GF-D8 (cell line): ENCODE measurements around the gene TAC4.
A peak's percentile ranks its signal among the peaks of the same experiment; 100 is the strongest.
"Not testable (repeated sequence)": the region's sequence is repeated elsewhere in the genome, so short reads cannot be mapped to it uniquely, and the experiment has no call there.

Experiments used
- DNase-seq: peaks from one replicate; lab custom pipeline; 2025; lab: John Stamatoyannopoulos, UW

Gene TAC4

GRCh38 chr17:49842846-49843245 is 5.0 kb downstream of the TAC4 start:
- DNase-seq, result no peak

- no peak for DNase-seq
Measured at GRCh38 chr17:49842371-49842770, 5.5 kb downstream of the TAC4 start.

- no peak for DNase-seq
Measured at GRCh38 chr17:49841548-49841947, 6.3 kb downstream of the TAC4 start.

GRCh38 chr17:49839455-49839854 is 8.4 kb downstream of the TAC4 start:
- DNase-seq, result no peak

DNA sequence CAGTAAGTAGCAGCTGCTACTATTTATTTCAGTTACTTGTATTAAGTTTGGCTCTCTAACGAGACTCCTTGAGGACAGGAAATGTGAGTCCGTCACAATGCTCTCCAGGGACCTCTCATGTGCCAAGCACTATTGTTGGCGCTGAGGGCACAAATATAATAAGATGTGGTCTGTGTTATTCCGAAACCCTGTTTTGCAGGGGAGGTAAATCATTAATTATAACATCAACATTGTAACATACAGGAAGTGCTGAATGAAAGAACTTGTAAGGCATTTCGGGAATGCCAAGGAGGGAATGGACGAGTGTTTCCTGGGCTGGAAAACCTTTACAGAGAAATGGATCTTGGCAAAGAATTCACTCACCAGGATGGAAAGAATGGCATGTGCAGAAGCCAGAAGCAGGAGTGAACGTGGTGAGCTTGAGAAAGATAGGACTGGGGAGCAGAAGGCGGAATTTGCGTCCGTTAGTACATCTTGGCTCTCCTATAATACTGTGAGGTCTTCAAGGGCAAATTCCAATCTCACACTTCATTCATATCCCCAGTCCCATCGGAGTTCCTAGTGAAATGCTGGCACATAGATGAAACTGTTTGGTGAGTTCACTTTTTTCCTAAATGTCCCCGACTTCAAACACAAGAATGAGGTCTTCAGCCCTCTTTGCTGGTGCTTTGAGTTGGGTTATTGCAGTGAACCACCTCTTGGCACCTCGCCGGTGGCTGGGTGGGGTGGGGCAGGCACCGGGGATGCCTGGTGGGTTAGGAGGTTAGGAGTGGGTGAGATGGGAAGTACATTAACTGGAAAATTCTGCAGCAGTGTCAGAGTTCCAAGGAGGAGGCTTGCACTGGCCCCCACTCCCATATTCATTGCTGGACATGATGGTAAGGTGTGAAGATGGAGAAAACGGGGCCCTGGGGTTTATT is 11.5 kb downstream of the TAC4 start:
- no peak for DNase-seq

DNA sequence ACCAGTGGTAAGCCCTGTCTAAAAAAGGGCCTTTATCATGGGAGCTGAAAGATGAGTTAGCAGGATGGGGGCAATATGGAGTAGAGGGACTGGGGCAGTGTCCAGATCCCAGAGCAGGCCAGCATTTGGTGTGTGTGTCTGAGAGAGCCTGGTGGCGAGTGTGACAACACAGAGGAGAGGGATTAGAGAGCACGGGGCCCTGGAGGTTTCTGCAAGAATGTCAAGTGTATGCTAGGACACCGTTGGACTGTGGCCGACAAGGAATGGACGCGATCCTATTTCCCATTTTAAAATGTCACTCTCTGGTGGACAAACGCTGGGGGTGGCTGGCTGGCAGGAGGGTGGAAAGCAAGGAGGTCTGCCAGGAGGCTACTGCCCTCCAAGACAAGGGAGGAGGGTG is 12.4 kb downstream of the TAC4 start:
- no peak for DNase-seq

GRCh38 chr17:49834118-49834743 is 13.6 kb downstream of the TAC4 start:
- DNase-seq, result no peak

DNA sequence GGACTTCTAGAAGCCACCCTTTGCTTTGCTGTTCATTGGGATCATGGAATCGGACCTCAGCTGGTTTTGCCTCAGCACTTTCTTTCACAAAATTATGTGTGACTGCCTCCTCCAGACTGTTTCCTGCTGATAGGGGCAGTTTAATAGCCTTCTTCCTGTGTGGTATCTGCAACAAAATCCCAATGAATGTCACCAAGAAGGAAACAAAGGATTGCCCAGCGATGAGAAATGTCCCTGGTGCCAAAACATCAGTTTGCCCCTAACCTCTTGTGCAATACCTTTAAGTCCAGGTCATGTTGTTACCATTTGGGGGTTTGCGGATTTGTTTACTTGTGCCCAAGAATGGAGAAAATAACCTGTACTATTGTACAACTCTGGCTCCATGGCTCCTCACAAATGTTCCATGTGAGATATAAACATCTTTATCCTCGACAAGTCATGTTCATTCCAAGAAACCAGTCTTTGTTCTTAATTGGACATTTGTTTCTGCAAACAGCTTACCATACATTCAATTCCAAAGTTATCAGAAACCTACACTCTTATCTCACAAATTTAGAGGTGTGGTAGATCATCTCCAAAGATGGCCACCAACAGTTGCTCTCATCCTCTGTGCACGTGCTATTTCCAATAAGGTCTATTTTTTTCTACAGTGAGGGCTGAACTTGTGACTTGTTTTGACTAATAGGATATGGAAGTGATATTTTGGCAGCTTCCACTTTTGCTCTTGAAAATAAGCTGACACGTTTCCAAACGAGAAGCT is 14.8 kb downstream of the TAC4 start:
- peak; percentile 80 for DNase-seq

DNA sequence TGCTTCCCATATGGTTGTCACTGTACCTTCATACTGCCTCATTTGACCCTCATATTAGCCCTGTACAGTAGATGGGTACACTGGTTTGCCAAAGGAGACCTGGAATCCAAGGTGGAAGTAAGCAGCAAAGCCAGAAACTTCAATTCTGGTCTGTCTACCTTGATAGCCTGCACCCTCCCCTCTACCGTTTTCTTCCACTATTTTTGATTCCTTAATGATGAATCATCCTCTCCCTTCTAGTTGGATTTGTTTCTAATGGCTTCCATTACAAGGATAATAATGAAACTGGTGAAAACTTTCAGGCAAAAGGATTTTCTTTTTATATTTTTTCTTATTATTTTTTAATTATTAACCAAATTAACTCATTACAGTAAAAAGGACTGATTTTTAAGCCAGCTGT is 17.3 kb downstream of the TAC4 start:
- DNase-seq, result no peak

GRCh38 chr17:49829026-49829425 is 18.8 kb downstream of the TAC4 start:
- no peak for DNase-seq

DNA sequence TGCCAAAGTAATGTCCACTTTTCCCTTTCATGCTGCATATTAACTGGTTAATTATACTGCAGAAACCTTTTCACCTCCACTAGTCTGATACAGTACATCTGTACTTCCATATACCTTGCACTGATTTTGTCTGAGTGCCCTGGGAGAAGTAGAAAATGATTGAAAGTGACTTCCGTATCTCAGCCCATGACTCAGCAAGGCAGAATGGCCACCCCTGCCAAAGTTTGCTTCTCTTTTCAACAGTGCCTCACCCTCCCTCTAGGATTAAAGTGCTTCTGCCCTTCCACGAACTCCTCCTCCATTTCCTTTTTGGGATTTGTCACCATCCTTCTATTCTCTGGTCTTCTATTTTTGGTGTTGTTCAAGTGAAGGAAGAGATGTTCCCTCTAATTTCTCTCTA is 19.5 kb downstream of the TAC4 start:
- not testable (repeated sequence) for DNase-seq

GRCh38 chr17:49825645-49826044 is 22.2 kb downstream of the TAC4 start:
- no peak for DNase-seq

- DNase-seq, result no peak
Measured at GRCh38 chr17:49823614-49824013, 24.3 kb downstream of the TAC4 start.

GRCh38 chr17:49822829-49823228 is 25.0 kb downstream of the TAC4 start:
- DNase-seq, result no peak

- no peak for DNase-seq
Measured at GRCh38 chr17:49821916-49822315, 26.0 kb downstream of the TAC4 start.

DNA sequence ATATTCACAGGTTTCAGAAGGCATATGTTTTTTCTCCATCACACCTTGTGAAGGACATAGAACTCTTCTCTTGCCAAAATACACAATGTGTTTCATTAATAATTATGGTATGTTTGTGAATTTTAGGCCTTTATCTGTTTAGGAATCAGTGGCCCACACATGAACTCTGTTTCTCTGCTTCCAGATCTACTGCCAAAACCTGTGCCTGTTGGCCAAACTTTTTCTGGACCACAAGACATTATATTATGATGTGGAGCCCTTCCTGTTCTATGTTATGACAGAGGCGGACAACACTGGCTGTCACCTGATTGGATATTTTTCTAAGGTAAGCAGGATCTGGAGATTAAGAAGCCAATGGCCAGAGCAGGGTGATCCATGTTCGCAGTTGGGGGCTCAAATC is 26.4 kb downstream of the TAC4 start:
- DNase-seq, result no peak

- DNase-seq, result no peak
Measured at GRCh38 chr17:49820773-49821172, 27.1 kb downstream of the TAC4 start.

DNA sequence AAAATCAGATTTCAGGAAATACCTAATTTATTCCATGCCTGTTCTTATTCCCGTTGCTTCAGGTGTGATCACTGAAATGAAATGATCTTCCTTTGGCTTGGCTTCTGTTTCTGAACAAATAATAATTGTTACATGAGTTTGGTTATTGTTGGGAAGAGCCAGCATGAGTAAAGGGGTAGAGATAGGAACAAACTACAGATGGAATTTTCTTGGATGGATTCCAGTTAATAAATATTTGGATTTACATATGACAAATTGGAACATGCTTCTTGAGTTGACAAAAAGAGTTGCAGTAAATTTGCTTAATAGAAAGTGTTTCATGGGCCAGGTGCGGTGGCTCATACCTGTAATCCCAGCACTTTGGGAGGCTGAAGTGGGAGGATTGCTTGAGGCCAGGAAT is 28.2 kb downstream of the TAC4 start:
- no peak for DNase-seq

GRCh38 chr17:49819138-49819537 is 28.7 kb downstream of the TAC4 start:
- no peak for DNase-seq

DNA sequence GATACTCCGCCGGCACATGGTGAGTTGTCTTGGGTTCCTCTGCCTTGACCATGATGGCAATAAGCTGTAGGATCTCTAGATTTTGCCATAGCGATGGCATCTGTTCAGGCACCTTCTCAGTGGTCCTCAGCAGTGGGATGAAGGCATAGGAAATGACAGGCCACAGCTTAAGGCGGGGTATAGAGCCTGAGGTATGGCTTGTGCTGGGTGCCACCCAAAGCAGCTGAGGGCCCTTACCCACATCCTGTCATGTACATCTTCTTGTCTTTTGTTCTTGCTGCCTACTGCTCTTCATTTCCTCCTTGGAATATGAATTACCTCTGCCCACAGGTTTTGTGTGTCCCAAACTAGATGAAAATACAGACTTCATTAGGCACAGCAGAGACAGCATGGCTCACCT is 29.9 kb downstream of the TAC4 start:
- DNase-seq, result no peak

GRCh38 chr17:49815761-49816281 is 32.0 kb downstream of the TAC4 start:
- DNase-seq, result no peak

DNA sequence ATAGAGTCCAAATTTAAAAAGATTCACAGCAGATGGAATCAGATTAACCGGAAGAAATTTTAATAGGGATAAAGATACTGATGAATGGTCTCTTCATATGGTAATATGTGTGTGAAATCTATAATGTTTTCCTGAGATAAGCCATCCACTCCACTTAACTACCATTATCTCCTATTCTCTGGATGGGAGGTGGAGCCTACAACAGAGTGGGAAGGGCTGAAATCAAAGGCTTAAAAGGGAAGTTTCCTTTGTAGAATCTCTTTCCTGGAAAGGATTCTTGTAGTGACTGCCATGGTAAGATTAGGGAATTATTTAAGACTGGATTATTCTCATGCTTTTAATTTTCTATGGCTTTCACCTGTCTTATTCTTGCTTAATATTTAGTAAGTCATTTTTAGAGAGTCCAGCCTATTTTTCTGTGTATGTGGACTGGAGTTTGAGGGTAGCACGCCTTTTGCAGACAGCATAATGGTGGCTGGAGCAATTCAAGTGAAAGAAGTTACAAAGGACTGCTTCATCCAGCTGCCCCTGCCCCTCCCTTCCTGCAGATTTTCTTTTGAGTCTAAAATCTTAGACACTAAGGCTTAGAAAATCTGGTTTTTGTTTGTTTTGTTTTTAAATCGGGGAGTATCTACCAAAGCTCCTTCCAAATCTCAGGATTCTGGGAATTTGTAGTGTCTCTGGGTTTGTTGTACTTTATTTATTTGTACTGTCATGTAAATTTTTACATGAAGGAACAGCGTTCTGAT is 32.9 kb downstream of the TAC4 start:
- DNase-seq, result no peak
